Stomach (tissue), 9 donors: Measurements from ENCODE around the gene GPR143. TPM values are rescaled to one million over a fixed set of nuclear protein-coding genes. Genes with fewer than 3 reads are reported as not detected.

ENCODE experiments used
- DNase-seq, 2 donors: peaks; one replicate each; pipeline versions ENCODE4 v3.0.0 to v3.0.0-alpha.2; 2013 to 2019
- H3K27ac ChIP-seq, 5 donors: fragments of 200-600 bp in 4 of 5; sonication (generic) in 4 of 5; one replicate each; pipeline ENCODE4 v1.5.1; 2013 to 2019; ENCODE audit warnings: mild to moderate bottlenecking in 1 of 5, moderate library complexity in 1 of 5
- H3K27me3 ChIP-seq, 3 donors: fragments of 200-600 bp; sonication (generic); one replicate each; pipeline ENCODE4 v1.5.1; 2017 to 2019; ENCODE audit warnings: mixed run types in 1 of 3
- H3K36me3 ChIP-seq, 4 donors: fragments of 200-600 bp; sonication (generic); 1 replicate in 3 of 4; 2 replicates in 1 of 4; pipeline ENCODE4 v1.5.1; 2016 to 2019
- H3K4me1 ChIP-seq, 4 donors: fragments of 200-600 bp; sonication (generic); one replicate each; pipeline ENCODE4 v1.5.1; 2016 to 2019
- H3K4me3 ChIP-seq, 4 donors: fragments of 200-600 bp; sonication (generic) in 3 of 4; one replicate each; pipeline ENCODE4 v1.5.1; 2016 to 2019; ENCODE audit warnings: mild to moderate bottlenecking in 1 of 4
- H3K9me3 ChIP-seq, 4 donors: fragments of 200-600 bp; sonication (generic); one replicate each; pipeline ENCODE4 v1.5.1; 2016 to 2019
- CTCF ChIP-seq, 7 experiments: fragments of 450-650 bp in 4 of 7; fragments of 200-600 bp in 3 of 7; sonication (generic) in 3 of 7; IDR thresholded peaks; one replicate each; pipeline ENCODE4 v1.5.1; 2016 to 2019; ENCODE audit warnings: antibody characterized with exemption in 7 of 7, control low read depth in 2 of 7, mild to moderate bottlenecking in 1 of 7
- EP300 ChIP-seq: sonication (generic); formaldehyde crosslinking; IDR thresholded peaks from one replicate; pipeline ENCODE4 v1.6.1; 2017; ENCODE audit warnings: antibody characterized with exemption
- POLR2A ChIP-seq, 4 donors: fragments of 450-650 bp; IDR thresholded peaks; one replicate each; pipeline ENCODE4 v1.6.1; 2016; ENCODE audit warnings: antibody characterized with exemption in 4 of 4, control low read depth in 2 of 4, mild to moderate bottlenecking in 1 of 4, moderate library complexity in 1 of 4
- POLR2AphosphoS5 ChIP-seq, 3 donors: sonication (generic); formaldehyde crosslinking; IDR thresholded peaks; one replicate each; pipeline ENCODE4 v1.6.1; 2016; ENCODE audit warnings: antibody characterized with exemption in 3 of 3
- WGBS, 5 donors: extraction: QIAGEN DNeasy Blood & Tissue Kit in 3 of 5; methylation state at CpG; one replicate each; pipeline versions ENCODE4 v1.1.5 to v1.1.7; 2013 to 2018; 5-methylcytosine and 5-hydroxymethylcytosine counted together
- intact Hi-C: fragments of 100-400 bp; cut with DNase I; formaldehyde crosslinking; loops from one replicate; pipeline ENCODE4 v1.15.1; 2023; ENCODE audit warnings: low total_unique reads
- polyA plus RNA-seq, 3 donors: library from polyadenylated mRNA; stranded (reverse); fragments of 200-250 nt; gene quantifications; one replicate each; pipeline ENCODE4 v1.2.3, GENCODE V29; 2013
- total RNA-seq, 5 donors: library from RNA; depleted of rRNA; stranded (reverse); fragments of >200 nt; gene quantifications; one replicate each; pipeline versions ENCODE4 v1.1.0 to v1.2.3, GENCODE V29; 2014 to 2016
- donor health status: healthy with polysubstance abuse.
- donor health status: Bipolar disorder and iron deficiency.
- donor health status: healthy.

GPR143 gene
- total and polyA plus RNA-seq, 8 donors, result 0.46 to 2.3 (median 1.2) TPM; not detected in 4

GRCh38 chrX:9698576-9698975 is 67.1 kb downstream of the GPR143 start:
- WGBS, 5 donors, result 89 to 97% (median 95%) methylated on average over 4 to 12 of the region's 12 CpGs
- Histone ChIP-seq H3K36me3 (peaks cover 0 to 47% (median 34%) of the 10 kb centered on the region in 4 donors), H3K9me3 (no peaks in the 10 kb centered on the region), H3K27ac (no peak overlapping the region), H3K27me3 (no peaks in the 10 kb centered on the region), H3K4me1 (no peaks in the 10 kb centered on the region), H3K4me3 (no peak overlapping the region)
- no peak for DNase-seq
- intact Hi-C loops, result no loop called here
- no peak for TF ChIP-seq POLR2A (IDR thresholded peaks at IDR 0.05)
- no peak for TF ChIP-seq CTCF (IDR thresholded peaks at IDR 0.05)
- no peak for TF ChIP-seq POLR2AphosphoS5 (IDR thresholded peaks at IDR 0.05)
- no peak for TF ChIP-seq EP300

- no peak for DNase-seq
- Histone ChIP-seq H3K27ac (no peak overlapping the region), H3K4me1 (no peaks in the 10 kb centered on the region), H3K9me3 (no peaks in the 10 kb centered on the region), H3K4me3 (no peak overlapping the region), H3K36me3 (peaks cover 0 to 61% (median 59%) of the 10 kb centered on the region in 4 donors), H3K27me3 (no peaks in the 10 kb centered on the region)
- intact Hi-C loops, result no loop called here
- 81 to 89% (median 88%) methylated on average over 12 of the region's 12 CpGs for WGBS, 5 donors
- no peak for TF ChIP-seq POLR2AphosphoS5 (IDR thresholded peaks at IDR 0.05)
- TF ChIP-seq CTCF (IDR thresholded peaks at IDR 0.05), result no peak
- no peak for TF ChIP-seq POLR2A (IDR thresholded peaks at IDR 0.05)
- TF ChIP-seq EP300, result no peak
Observed at GRCh38 chrX:9693307-9694001, 72.2 kb downstream of the GPR143 start.

GRCh38 chrX:9690046-9690445 is 75.6 kb downstream of the GPR143 start:
- Histone ChIP-seq H3K4me1 (no peaks in the 10 kb centered on the region), H3K27ac (no peak overlapping the region), H3K4me3 (no peak overlapping the region), H3K9me3 (no peaks in the 10 kb centered on the region), H3K36me3 (peaks cover 0 to 59% (median 57%) of the 10 kb centered on the region in 4 donors), H3K27me3 (no peaks in the 10 kb centered on the region)
- intact Hi-C loops, result no loop called here
- WGBS, 5 donors, result 91 to 99% (median 97%) methylated on average over 5 of the region's 5 CpGs
- TF ChIP-seq POLR2A (IDR thresholded peaks at IDR 0.05) (no peak), EP300 (no peak), CTCF (IDR thresholded peaks at IDR 0.05) (no peak), POLR2AphosphoS5 (IDR thresholded peaks at IDR 0.05) (no peak)
- DNase-seq, result no peak

- intact Hi-C loops, result no loop called here
- Histone ChIP-seq H3K36me3 (peaks cover 0 to 55% (median 52%) of the 10 kb centered on the region in 4 donors), H3K9me3 (no peaks in the 10 kb centered on the region), H3K27me3 (no peaks in the 10 kb centered on the region), H3K4me1 (no peaks in the 10 kb centered on the region), H3K27ac (no peak overlapping the region), H3K4me3 (no peak overlapping the region)
- TF ChIP-seq POLR2A (IDR thresholded peaks at IDR 0.05), result no peak
- no peak for TF ChIP-seq POLR2AphosphoS5 (IDR thresholded peaks at IDR 0.05)
- no peak for TF ChIP-seq EP300
- TF ChIP-seq CTCF (IDR thresholded peaks at IDR 0.05), result no peak
- WGBS, 5 donors, result 96 to 97% (median 96%) methylated on average over 22 to 24 of the region's 24 CpGs
- DNase-seq, result no peak
Observed at GRCh38 chrX:9688833-9689232, 76.8 kb downstream of the GPR143 start.
